ENCODE measurements around the gene UBL3. TPM values are rescaled to one million over a fixed set of nuclear protein-coding genes. Genes with fewer than 3 reads are reported as not detected.

UBL3 gene
- total RNA-seq, 1 experiment from 2014 or later = 10.9 TPM

DNA sequence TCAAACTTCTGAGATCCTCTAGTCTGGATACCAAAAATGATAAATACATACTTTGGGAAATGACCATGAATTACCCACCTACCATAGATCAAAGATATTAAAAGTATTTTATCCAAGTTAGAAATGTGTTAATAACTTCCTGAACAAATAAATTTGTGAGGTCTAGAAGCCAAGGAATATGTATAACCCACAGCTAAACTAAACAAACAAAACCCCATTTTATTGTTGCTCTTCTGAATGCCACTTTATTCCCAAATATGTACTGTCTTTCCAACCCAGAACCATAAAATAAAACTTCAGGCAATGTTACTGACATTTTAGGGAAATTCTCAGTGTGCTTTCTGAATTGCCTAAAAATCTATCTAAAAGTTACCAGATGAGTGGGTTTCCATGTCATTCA lies 35.1 kb downstream of the UBL3 start:
- POLR2A ChIA-PET (ENCODE audit: unreplicated experiment) = no interaction called here
- no peak overlapping the region for H3K27ac ChIP-seq (ENCODE audit: low read length)
- no peak overlapping the region for H3K9ac ChIP-seq (ENCODE audit: low read length)
- H3K4me1 ChIP-seq (ENCODE audit: insufficient read depth, low read length) = no peaks in the 10 kb centered on the region
- H3K4me3 ChIP-seq (ENCODE audit: low read length) = no peak overlapping the region
- no TSS peak for BruUV-seq (replicated peaks)
- H3K9me2 ChIP-seq (replicated peaks; ENCODE audit: low read length) = no peaks in the 10 kb centered on the region
- H3K4me2 ChIP-seq (ENCODE audit: low read length) = no peak overlapping the region
- TF ChIP-seq, protein P1, sequence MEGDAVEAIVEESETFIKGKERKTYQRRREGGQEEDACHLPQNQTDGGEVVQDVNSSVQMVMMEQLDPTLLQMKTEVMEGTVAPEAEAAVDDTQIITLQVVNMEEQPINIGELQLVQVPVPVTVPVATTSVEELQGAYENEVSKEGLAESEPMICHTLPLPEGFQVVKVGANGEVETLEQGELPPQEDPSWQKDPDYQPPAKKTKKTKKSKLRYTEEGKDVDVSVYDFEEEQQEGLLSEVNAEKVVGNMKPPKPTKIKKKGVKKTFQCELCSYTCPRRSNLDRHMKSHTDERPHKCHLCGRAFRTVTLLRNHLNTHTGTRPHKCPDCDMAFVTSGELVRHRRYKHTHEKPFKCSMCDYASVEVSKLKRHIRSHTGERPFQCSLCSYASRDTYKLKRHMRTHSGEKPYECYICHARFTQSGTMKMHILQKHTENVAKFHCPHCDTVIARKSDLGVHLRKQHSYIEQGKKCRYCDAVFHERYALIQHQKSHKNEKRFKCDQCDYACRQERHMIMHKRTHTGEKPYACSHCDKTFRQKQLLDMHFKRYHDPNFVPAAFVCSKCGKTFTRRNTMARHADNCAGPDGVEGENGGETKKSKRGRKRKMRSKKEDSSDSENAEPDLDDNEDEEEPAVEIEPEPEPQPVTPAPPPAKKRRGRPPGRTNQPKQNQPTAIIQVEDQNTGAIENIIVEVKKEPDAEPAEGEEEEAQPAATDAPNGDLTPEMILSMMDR (conservative IDR thresholded peaks at IDR 0.05; ENCODE audit: low read depth, low read length) = no peak
- TF ChIP-seq EZH2 (IDR thresholded peaks at IDR 0.05; ENCODE audit: low read length, unreplicated experiment) = no peak
- no peak for TF ChIP-seq EZH2phosphoT487 (IDR thresholded peaks at IDR 0.05; ENCODE audit: borderline replicate concordance, low read length)
- intact Hi-C loops (cut with micrococcal nuclease) = no loop called here
- CTCF ChIA-PET = no interaction called here
- DNase-seq (no peak), ATAC-seq (peak; percentile 67)
- H3K27me3 ChIP-seq (ENCODE audit: low read length) = no peaks in the 10 kb centered on the region
- no peaks in the 10 kb centered on the region for H3F3A ChIP-seq (ENCODE audit: low read length, unreplicated experiment)
- H2AFZ ChIP-seq (ENCODE audit: low read length) = no peak overlapping the region
- no peaks in the 10 kb centered on the region for H3K36me3 ChIP-seq (ENCODE audit: low read depth, low read length)
- H3K79me2 ChIP-seq (ENCODE audit: low read length) = peaks cover 37% of the 10 kb centered on the region
- H4K20me1 ChIP-seq (ENCODE audit: low read length) = no peaks in the 10 kb centered on the region
- H3K9me3 ChIP-seq (ENCODE audit: low read length) = no peaks in the 10 kb centered on the region

DNA sequence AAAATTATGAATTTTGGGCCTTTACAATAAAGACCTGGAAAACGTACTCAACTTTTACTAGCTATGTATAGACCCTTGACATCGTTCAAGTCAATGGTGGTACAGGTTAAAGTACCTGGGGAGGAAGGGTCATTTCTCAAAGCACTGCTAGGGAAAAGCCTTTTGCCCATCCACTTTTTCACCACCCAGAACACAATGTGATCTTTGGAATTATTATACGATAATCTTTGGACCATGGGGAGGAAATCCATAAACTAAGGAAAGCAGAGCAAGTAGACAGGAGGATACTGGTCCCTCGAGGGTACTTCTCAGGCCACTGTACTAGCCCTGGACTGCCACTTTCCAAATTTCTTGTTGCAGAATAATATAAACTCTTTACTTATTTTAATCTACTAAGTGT lies 39.5 kb downstream of the UBL3 start:
- H3K79me2 ChIP-seq (ENCODE audit: low read length) = peaks cover 19% of the 10 kb centered on the region; the same call in 1 of the 2 replicates
- BruUV-seq (replicated peaks) = no TSS peak

DNA sequence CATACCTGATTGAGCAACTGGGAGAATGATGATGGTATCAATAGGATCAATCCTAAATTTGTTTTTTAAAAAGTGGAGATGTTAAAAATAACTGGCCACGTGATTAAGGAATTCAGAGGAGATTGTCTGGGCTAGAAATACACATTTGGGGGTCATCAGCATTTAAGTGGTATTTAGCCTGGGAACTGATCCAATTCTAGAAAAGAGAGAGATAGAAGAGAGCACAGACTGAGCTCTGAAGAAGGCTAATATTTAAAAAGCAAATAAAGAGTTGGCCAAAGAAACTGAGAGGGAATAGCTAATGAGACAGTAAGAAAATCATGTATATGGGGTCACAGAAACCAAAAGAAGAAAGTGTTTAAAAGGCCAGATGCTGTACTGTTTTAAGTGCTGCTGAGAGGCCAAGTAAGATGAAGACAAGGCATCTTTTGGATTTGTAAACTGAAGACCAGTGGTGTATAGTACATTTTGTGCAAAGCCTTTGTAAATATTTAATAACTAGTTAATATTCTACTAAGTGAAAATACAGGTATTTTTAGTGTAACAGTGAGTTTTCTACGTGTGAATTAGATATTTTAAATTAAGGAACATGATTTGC lies 40.2 kb downstream of the UBL3 start:
- H3K4me1 ChIP-seq (ENCODE audit: insufficient read depth, low read length) = no peaks in the 10 kb centered on the region
- H2AFZ ChIP-seq (ENCODE audit: low read length) = no peak overlapping the region
- no peak overlapping the region for H3K9ac ChIP-seq (ENCODE audit: low read length)
- intact Hi-C loops (cut with micrococcal nuclease) = no loop called here
- no peaks in the 10 kb centered on the region for H3K27me3 ChIP-seq (ENCODE audit: low read length)
- H3F3A ChIP-seq (ENCODE audit: low read length, unreplicated experiment) = no peaks in the 10 kb centered on the region
- H3K36me3 ChIP-seq (ENCODE audit: low read depth, low read length) = no peaks in the 10 kb centered on the region
- DNase-seq = no peak
- no peak for ATAC-seq
- no peak overlapping the region for H3K4me3 ChIP-seq (ENCODE audit: low read length)
- no peaks in the 10 kb centered on the region for H3K9me3 ChIP-seq (ENCODE audit: low read length)
- H3K4me2 ChIP-seq (ENCODE audit: low read length) = no peak overlapping the region
- ChIA-PET POLR2A (ENCODE audit: unreplicated experiment) (no interaction called here), CTCF (no interaction called here)
- BruUV-seq (replicated peaks) = no TSS peak
- peaks cover 19% of the 10 kb centered on the region; the same call in 1 of the 2 replicates for H3K79me2 ChIP-seq (ENCODE audit: low read length)
- H4K20me1 ChIP-seq (ENCODE audit: low read length) = no peaks in the 10 kb centered on the region
- H3K9me2 ChIP-seq (replicated peaks; ENCODE audit: low read length) = no peaks in the 10 kb centered on the region
- TF ChIP-seq EZH2 (IDR thresholded peaks at IDR 0.05; ENCODE audit: low read length, unreplicated experiment) (no peak), EZH2phosphoT487 (IDR thresholded peaks at IDR 0.05; ENCODE audit: borderline replicate concordance, low read length) (no peak)
- TF ChIP-seq, protein P1 (conservative IDR thresholded peaks at IDR 0.05; ENCODE audit: low read depth, low read length) = no peak
- H3K27ac ChIP-seq (ENCODE audit: low read length) = no peak overlapping the region

More for the DNA sequence above, 39.5 kb downstream of the UBL3 start:
- Histone ChIP-seq H3F3A (ENCODE audit: low read length, unreplicated experiment) (no peaks in the 10 kb centered on the region), H3K27me3 (ENCODE audit: low read length) (no peaks in the 10 kb centered on the region), H3K9me2 (replicated peaks; ENCODE audit: low read length) (no peaks in the 10 kb centered on the region), H4K20me1 (ENCODE audit: low read length) (no peaks in the 10 kb centered on the region), H3K4me3 (ENCODE audit: low read length) (no peak overlapping the region), H3K36me3 (ENCODE audit: low read depth, low read length) (no peaks in the 10 kb centered on the region), H3K4me1 (ENCODE audit: insufficient read depth, low read length) (no peaks in the 10 kb centered on the region), H3K9me3 (ENCODE audit: low read length) (no peaks in the 10 kb centered on the region), H3K27ac (ENCODE audit: low read length) (no peak overlapping the region), H3K4me2 (ENCODE audit: low read length) (no peak overlapping the region), H3K9ac (ENCODE audit: low read length) (no peak overlapping the region), H2AFZ (ENCODE audit: low read length) (no peak overlapping the region)
- TF ChIP-seq, protein P1 (conservative IDR thresholded peaks at IDR 0.05; ENCODE audit: low read depth, low read length) = no peak
- no peak for TF ChIP-seq EZH2phosphoT487 (IDR thresholded peaks at IDR 0.05; ENCODE audit: borderline replicate concordance, low read length)
- TF ChIP-seq EZH2 (IDR thresholded peaks at IDR 0.05; ENCODE audit: low read length, unreplicated experiment) = no peak
- ATAC-seq (no peak), DNase-seq (no peak)
- POLR2A ChIA-PET (ENCODE audit: unreplicated experiment) = no interaction called here
- CTCF ChIA-PET = no interaction called here
- intact Hi-C loops (cut with micrococcal nuclease) = no loop called here

Measured in PC-3 (cell line).